Right lobe of liver (tissue), 6 donors: Measurements from ENCODE around the gene CHRD. TPM values are rescaled to one million over a fixed set of nuclear protein-coding genes. Genes with fewer than 3 reads are reported as not detected.

Source experiments
- ATAC-seq, 4 donors: fragments of 200-7000 bp; cut with Tn5 transposase; one replicate each; pipeline ENCODE4 v1.9.1; 2020; ENCODE audit warnings: mild to moderate bottlenecking in 4 of 4, moderate library complexity in 4 of 4
- DNase-seq, 3 donors: peaks; one replicate each; pipeline ENCODE4 v3.0.0-alpha.2; 2020
- H3K27ac ChIP-seq, 3 donors: fragments of 200-600 bp; one replicate each; pipeline ENCODE4 v1.8.0; 2022
- H3K27me3 ChIP-seq, 2 donors: fragments of 200-600 bp; one replicate each; pipeline ENCODE4 v1.8.0; 2022
- H3K36me3 ChIP-seq, 4 donors: fragments of 200-600 bp; sonication (generic) in 1 of 4; one replicate each; pipeline versions ENCODE4 v1.5.1 to v1.8.0; 2017 to 2022; ENCODE audit warnings: control low read depth in 1 of 4
- H3K4me1 ChIP-seq, 4 donors: fragments of 200-600 bp; sonication (generic) in 1 of 4; one replicate each; pipeline versions ENCODE4 v1.5.1 to v1.8.0; 2017 to 2022; ENCODE audit warnings: control low read depth in 1 of 4
- H3K4me3 ChIP-seq, 3 donors: fragments of 200-600 bp; one replicate each; pipeline ENCODE4 v1.8.0; 2022
- H3K9me3 ChIP-seq, 4 donors: fragments of 200-600 bp; sonication (generic) in 1 of 4; one replicate each; pipeline versions ENCODE4 v1.5.1 to v1.8.0; 2017 to 2022; ENCODE audit warnings: control low read depth in 1 of 4
- POLR2A ChIP-seq: fragments of 450-650 bp; IDR thresholded peaks from one replicate; pipeline ENCODE4 v1.6.1; 2017; ENCODE audit warnings: antibody characterized with exemption, mild to moderate bottlenecking
- WGBS: methylation state at CpG from one replicate; pipeline ENCODE4 v1.1.6; 2018; ENCODE audit warnings: low coverage, low lambda C conversion rate; ENCODE audit not compliant: insufficient coverage; ENCODE audit errors: missing lambda C conversion rate; 5-methylcytosine and 5-hydroxymethylcytosine counted together
- intact Hi-C, 2 donors: fragments of 100-400 bp; cut with DNase I; formaldehyde crosslinking; loops; one replicate each; pipeline versions ENCODE4 v1.11.2 to v1.14.1; 2022
- total RNA-seq, 6 experiments: library from RNA; depleted of rRNA in 2 of 6; stranded (reverse); fragments of >200 nt in 2 of 6; fragmentation: NEBNext Ultra II Directional in 3 of 6; extraction: Animal tissue kit (Norgen Biotek cat#: 25700) in 3 of 6; gene quantifications; one replicate each; pipeline versions ENCODE4 v1.1.0 to v1.2.4, GENCODE V29; 2016 to 2023
- TF ChIP-seq, protein P1 (sequence below), 4 donors: fragments of 200-600 bp in 3 of 4; fragments of 450-650 bp in 1 of 4; IDR thresholded peaks; one replicate each; pipeline versions ENCODE4 v1.5.1 to v1.8.0; 2016 to 2022; ENCODE audit warnings: antibody characterized with exemption in 4 of 4, mild to moderate bottlenecking in 2 of 4
- donor health status: DM: no; HTN: yes; CAD: no.
- donor health status: DM: no; HTN: no; CAD: no.
- donor health status: DM: no; HTN: no; CAD: no.
- donor health status: DM: no; HTN: yes; CAD: no.
- donor health status: DM: no; HTN: yes; CAD: no.

Gene CHRD
- total RNA-seq, 6 experiments from 2014 or later: 19.5 to 97.2 (median 64.8) TPM

DNA sequence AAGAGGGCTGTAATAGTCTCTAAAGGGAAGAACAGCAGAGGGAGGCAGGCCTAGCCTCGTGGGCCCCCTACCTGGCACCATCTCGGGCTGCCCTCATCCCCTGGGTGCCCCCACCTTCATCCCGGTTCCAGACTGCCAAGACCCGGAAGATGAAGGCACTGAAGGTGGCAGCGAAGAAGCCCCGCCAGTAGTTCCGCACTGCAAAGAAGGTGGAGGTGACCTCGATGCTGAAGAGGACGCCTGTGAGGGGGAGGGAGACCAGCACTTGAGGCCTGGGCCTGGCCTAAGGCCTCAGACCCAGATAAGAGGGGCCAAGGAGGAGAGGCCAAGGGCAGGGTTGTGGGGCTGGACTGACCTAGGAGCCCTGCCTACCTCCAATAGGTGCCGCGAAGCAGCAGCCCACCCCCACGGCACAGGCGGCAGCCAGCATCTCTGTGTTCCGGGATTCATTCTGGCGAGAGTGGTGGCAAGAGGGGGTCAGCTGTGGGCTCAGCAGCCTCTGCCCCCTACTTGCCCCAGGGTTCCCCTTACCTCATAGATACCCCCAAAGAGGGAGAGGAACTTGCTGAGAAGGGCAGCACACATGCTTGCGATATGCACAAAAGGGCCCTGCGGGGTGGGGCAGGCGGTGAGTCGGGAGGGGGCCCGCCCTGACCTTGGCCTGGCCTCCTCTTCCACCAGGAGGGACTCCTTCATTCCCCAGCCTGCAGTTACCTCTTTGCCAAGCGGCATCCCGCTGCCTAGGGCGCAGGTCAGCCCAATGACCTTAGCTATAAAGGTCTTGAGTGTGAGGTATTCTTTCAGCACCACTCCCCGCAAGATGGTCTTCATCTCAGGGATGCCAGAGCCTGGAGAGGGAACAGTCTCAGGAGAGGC, 22.4 kb upstream of the CHRD start:
- Histone ChIP-seq H3K27ac (no peak overlapping the region), H3K4me1 (peaks cover 0 to 9% (median 3%) of the 10 kb centered on the region in 4 donors), H3K27me3 (no peaks in the 10 kb centered on the region), H3K9me3 (no peaks in the 10 kb centered on the region), H3K4me3 (no peak overlapping the region), H3K36me3 (no peaks in the 10 kb centered on the region)
- intact Hi-C loops: no loop called here
- TF ChIP-seq POLR2A: no peak
- TF ChIP-seq, protein P1, sequence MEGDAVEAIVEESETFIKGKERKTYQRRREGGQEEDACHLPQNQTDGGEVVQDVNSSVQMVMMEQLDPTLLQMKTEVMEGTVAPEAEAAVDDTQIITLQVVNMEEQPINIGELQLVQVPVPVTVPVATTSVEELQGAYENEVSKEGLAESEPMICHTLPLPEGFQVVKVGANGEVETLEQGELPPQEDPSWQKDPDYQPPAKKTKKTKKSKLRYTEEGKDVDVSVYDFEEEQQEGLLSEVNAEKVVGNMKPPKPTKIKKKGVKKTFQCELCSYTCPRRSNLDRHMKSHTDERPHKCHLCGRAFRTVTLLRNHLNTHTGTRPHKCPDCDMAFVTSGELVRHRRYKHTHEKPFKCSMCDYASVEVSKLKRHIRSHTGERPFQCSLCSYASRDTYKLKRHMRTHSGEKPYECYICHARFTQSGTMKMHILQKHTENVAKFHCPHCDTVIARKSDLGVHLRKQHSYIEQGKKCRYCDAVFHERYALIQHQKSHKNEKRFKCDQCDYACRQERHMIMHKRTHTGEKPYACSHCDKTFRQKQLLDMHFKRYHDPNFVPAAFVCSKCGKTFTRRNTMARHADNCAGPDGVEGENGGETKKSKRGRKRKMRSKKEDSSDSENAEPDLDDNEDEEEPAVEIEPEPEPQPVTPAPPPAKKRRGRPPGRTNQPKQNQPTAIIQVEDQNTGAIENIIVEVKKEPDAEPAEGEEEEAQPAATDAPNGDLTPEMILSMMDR (IDR thresholded peaks at IDR 0.05): no peak
- ATAC-seq (no peak), DNase-seq (peak in 1 of 3 donors; percentile 35)
- WGBS: 83% methylated on average over 11 of the region's 24 CpGs

GRCh38 chr3:184358124-184358767, 21.6 kb upstream of the CHRD start:
- H3K4me3 ChIP-seq: no peak overlapping the region
- no peaks in the 10 kb centered on the region for H3K9me3 ChIP-seq
- intact Hi-C loops: no loop called here
- no peak overlapping the region for H3K27ac ChIP-seq
- no peak for TF ChIP-seq POLR2A
- TF ChIP-seq, protein P1 (IDR thresholded peaks at IDR 0.05): no peak
- H3K36me3 ChIP-seq: no peaks in the 10 kb centered on the region
- 86% methylated on average over 2 of the region's 12 CpGs for WGBS
- no peaks in the 10 kb centered on the region for H3K27me3 ChIP-seq
- DNase-seq: peak in 1 of 3 donors; percentile 37
- H3K4me1 ChIP-seq: peaks cover 0 to 7% (median 2%) of the 10 kb centered on the region in 4 donors
- no peak for ATAC-seq

- ATAC-seq (no peak), DNase-seq (peak in 2 of 3 donors; percentile 42 to 47)
- Histone ChIP-seq H3K36me3 (no peaks in the 10 kb centered on the region), H3K27ac (no peak overlapping the region), H3K9me3 (no peaks in the 10 kb centered on the region), H3K4me3 (no peak overlapping the region), H3K4me1 (peaks cover 0 to 12% (median 3%) of the 10 kb centered on the region in 4 donors), H3K27me3 (no peaks in the 10 kb centered on the region)
- 46% methylated on average over 6 of the region's 14 CpGs for WGBS
- intact Hi-C loops: no loop called here
- TF ChIP-seq, protein P1 (IDR thresholded peaks at IDR 0.05): no peak
- TF ChIP-seq POLR2A: no peak
These were observed 20.9 kb upstream of the CHRD start for GRCh38 chr3:184358921-184359350.

DNA sequence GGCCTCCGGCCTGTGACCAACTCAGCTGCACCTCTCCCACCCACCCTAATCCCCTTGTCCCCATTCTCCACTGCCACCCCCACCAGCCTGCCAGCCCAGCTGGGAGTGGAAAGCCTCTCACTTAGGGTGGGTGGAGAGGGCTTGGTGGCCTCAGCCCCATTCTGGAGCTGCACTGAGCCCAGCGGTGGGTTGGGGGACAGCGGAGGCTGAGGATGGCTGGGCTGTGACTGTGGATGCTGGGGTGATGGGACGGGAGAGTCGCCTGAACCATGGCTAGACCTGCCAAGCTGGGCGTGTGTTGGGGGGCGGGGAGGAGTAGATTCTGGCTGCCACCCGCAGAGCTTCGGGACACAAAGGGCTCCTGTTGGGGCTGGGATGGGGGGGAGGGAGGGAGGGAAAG, 20.2 kb upstream of the CHRD start:
- no peaks in the 10 kb centered on the region for H3K9me3 ChIP-seq
- ATAC-seq (no peak), DNase-seq (peak in 1 of 3 donors; percentile 47)
- intact Hi-C loops: no loop called here
- TF ChIP-seq POLR2A: no peak
- TF ChIP-seq, protein P1 (IDR thresholded peaks at IDR 0.05): no peak
- peaks cover 0 to 18% (median 7%) of the 10 kb centered on the region in 4 donors for H3K4me1 ChIP-seq
- no peak overlapping the region for H3K4me3 ChIP-seq
- no peaks in the 10 kb centered on the region for H3K27me3 ChIP-seq
- no peak overlapping the region for H3K27ac ChIP-seq
- peaks cover 0 to under 1% (median 0%) of the 10 kb centered on the region in 4 donors for H3K36me3 ChIP-seq
- WGBS: no CpG with 5 or more reads among the region's 9 CpGs
